ENCODE results near the gene CAPN3.

- TF ChIP-seq CTCF (IDR thresholded peaks at IDR 0.05) = no peak
- TF ChIP-seq POLR2A (IDR thresholded peaks at IDR 0.05) = no peak
Observed at GRCh38 chr15:42349186-42349585, 10.1 kb upstream of the CAPN3 start.

Data from sigmoid colon (tissue), 3 donors.